IMR-90 (cell line): ENCODE data around the gene DLL4. TPM values are rescaled to one million over a fixed set of nuclear protein-coding genes. Genes with fewer than 3 reads are reported as not detected.

Experiments used
- ATAC-seq: fragments of 200-7000 bp; cut with Tn5 transposase; 2 replicates; pipeline ENCODE4 v1.9.1; 2020; ENCODE audit warnings: low read depth, mild to moderate bottlenecking, moderate library complexity
- BruUV-seq: library from RNA; stranded (reverse); fragments of 400-500 nt; replicated peaks from 2 replicates; lab custom pipeline; 2021; lab: Mats Ljungman, UMichigan
- CTCF ChIA-PET: fragments of 300-600 bp; formaldehyde crosslinking; extraction: SDS; loops from one replicate; lab custom pipeline; 2021; ENCODE audit warnings: antibody characterized with exemption; lab: Yijun Ruan, JAX
- POLR2A ChIA-PET: fragments of 300-600 bp; sonication (Branson Sonifier 250); formaldehyde crosslinking; loops from one replicate; lab custom pipeline; 2022; ENCODE audit warnings: antibody characterized with exemption; ENCODE audit not compliant: unreplicated experiment; lab: Charles Lee
- DNase-seq: peaks from one replicate; pipeline ENCODE4 v3.0.0; 2013
- H2AFZ ChIP-seq: replicated peaks from 2 replicates; pipeline ENCODE3; 2013; ENCODE audit warnings: low read length, mild to moderate bottlenecking; ENCODE audit not compliant: poor library complexity
- H2AK5ac ChIP-seq: 2 replicates; pipeline ENCODE4 v1.6.1; 2013; ENCODE audit warnings: low read depth, low read length, inconsistent platforms
- H2AK9ac ChIP-seq: replicated peaks from 2 replicates; pipeline ENCODE3; 2013; ENCODE audit warnings: mild to moderate bottlenecking, low read depth, low read length, moderate library complexity; ENCODE audit not compliant: poor library complexity
- H2BK120ac ChIP-seq: 2 replicates; pipeline ENCODE4 v1.6.1; 2013; ENCODE audit warnings: low read depth, low read length, inconsistent platforms
- H2BK15ac ChIP-seq: 3 replicates; pipeline ENCODE4 v1.6.1; 2013; ENCODE audit warnings: low read depth, low read length, inconsistent platforms
- H2BK20ac ChIP-seq: 2 replicates; pipeline ENCODE4 v1.6.1; 2013; ENCODE audit warnings: low read depth, mild to moderate bottlenecking, inconsistent platforms, low read length, moderate library complexity
- H2BK5ac ChIP-seq: 2 replicates; pipeline ENCODE4 v1.6.1; 2013; ENCODE audit warnings: mild to moderate bottlenecking, low read depth, low read length, inconsistent platforms; ENCODE audit not compliant: poor library complexity, severe bottlenecking
- H3K14ac ChIP-seq: replicated peaks from 2 replicates; pipeline ENCODE4 v1.6.1; 2013; ENCODE audit warnings: low read depth, low read length, inconsistent platforms
- H3K18ac ChIP-seq: 2 replicates; pipeline ENCODE4 v1.6.1; 2013; ENCODE audit warnings: low read depth, low read length, control low read depth
- H3K23ac ChIP-seq: 2 replicates; pipeline ENCODE4 v1.6.1; 2013; ENCODE audit warnings: low read depth, low read length, inconsistent platforms
- H3K27ac ChIP-seq: 2 replicates; pipeline ENCODE4 v1.5.1; 2013; ENCODE audit warnings: mild to moderate bottlenecking, control low read depth, low read length; ENCODE audit not compliant: insufficient read depth
- H3K27me3 ChIP-seq: 2 replicates; pipeline ENCODE4 v1.6.1; 2013; ENCODE audit warnings: low read length; ENCODE audit not compliant: control insufficient read depth, insufficient read depth
- H3K36me3 ChIP-seq: 2 replicates; pipeline ENCODE4 v1.6.1; 2013; ENCODE audit warnings: low read length, mixed read lengths; ENCODE audit not compliant: control insufficient read depth, insufficient read depth
- H3K4ac ChIP-seq: 2 replicates; pipeline ENCODE4 v1.6.1; 2013; ENCODE audit warnings: low read depth, low read length, inconsistent platforms
- H3K4me1 ChIP-seq: 2 replicates; pipeline ENCODE4 v1.6.1; 2013; ENCODE audit warnings: low read length, mixed read lengths; ENCODE audit not compliant: control insufficient read depth, insufficient read depth
- H3K4me2 ChIP-seq: 2 replicates; pipeline ENCODE4 v1.6.1; 2013; ENCODE audit warnings: low read depth, mild to moderate bottlenecking, control low read depth, low read length, moderate library complexity
- H3K4me3 ChIP-seq: 2 replicates; pipeline ENCODE4 v1.5.1; 2013; ENCODE audit warnings: low read depth, mild to moderate bottlenecking, control low read depth, low read length, moderate library complexity; ENCODE audit not compliant: insufficient read depth
- H3K56ac ChIP-seq: 2 replicates; pipeline ENCODE4 v1.6.1; 2013; ENCODE audit warnings: low read length, inconsistent platforms; ENCODE audit not compliant: insufficient read depth; ENCODE audit errors: extremely low read depth
- H3K79me1 ChIP-seq, 2 experiments: 2 replicates each; pipeline ENCODE4 v1.6.1; 2013; ENCODE audit warnings: low read length in 2 of 2, inconsistent platforms in 1 of 2, low read depth in 1 of 2
- H3K9ac ChIP-seq: 2 replicates; pipeline ENCODE4 v1.6.1; 2013; ENCODE audit warnings: low read depth, low read length, control low read depth
- H3K9me1 ChIP-seq: 2 replicates; pipeline ENCODE4 v1.6.1; 2013; ENCODE audit warnings: low read length, inconsistent platforms; ENCODE audit not compliant: insufficient read depth
- H3K9me3 ChIP-seq: 2 replicates; pipeline ENCODE4 v1.6.1; 2013; ENCODE audit warnings: low read length; ENCODE audit not compliant: control insufficient read depth, insufficient read depth
- H4K20me1 ChIP-seq: 2 replicates; pipeline ENCODE4 v1.6.1; 2013; ENCODE audit warnings: low read length, inconsistent platforms; ENCODE audit not compliant: insufficient read depth
- H4K5ac ChIP-seq: 2 replicates; pipeline ENCODE4 v1.6.1; 2013; ENCODE audit warnings: mild to moderate bottlenecking, low read depth, low read length, control low read depth
- H4K8ac ChIP-seq, 2 experiments: 2 replicates each; pipeline ENCODE4 v1.6.1; 2013; ENCODE audit warnings: low read depth in 2 of 2, low read length in 2 of 2, control low read depth in 1 of 2, inconsistent platforms in 1 of 2
- H4K91ac ChIP-seq: 2 replicates; pipeline ENCODE4 v1.6.1; 2013; ENCODE audit warnings: low read depth, low read length, inconsistent platforms; ENCODE audit not compliant: insufficient read depth
- CHD1 ChIP-seq: IDR thresholded peaks from 2 replicates; pipeline ENCODE4 v1.6.1; 2012; ENCODE audit warnings: low read depth, low read length, improper control_type of control experiment
- CTCF ChIP-seq: conservative IDR thresholded peaks from 2 replicates; pipeline ENCODE4 v1.5.1; 2012; ENCODE audit warnings: mild to moderate bottlenecking, low read depth, low read length, improper control_type of control experiment
- POLR2A ChIP-seq: IDR thresholded peaks from 2 replicates; pipeline ENCODE4 v1.6.1; 2012; ENCODE audit warnings: mild to moderate bottlenecking, low read depth, low read length
- RCOR1 ChIP-seq: IDR thresholded peaks from 2 replicates; pipeline ENCODE4 v1.6.1; 2012; ENCODE audit warnings: mild to moderate bottlenecking, low read length, improper control_type of control experiment; ENCODE audit not compliant: insufficient replicate concordance
- RFX5 ChIP-seq: IDR thresholded peaks from 2 replicates; pipeline ENCODE4 v1.8.0; 2012; ENCODE audit warnings: low read depth, mild to moderate bottlenecking, low read length, moderate library complexity
- WGBS, 2 experiments: methylation state at CpG; one replicate each; pipeline versions ENCODE4 v1.1.5 to v1.1.7; 2013; ENCODE audit warnings: missing lambda C conversion rate in 2 of 2; ENCODE audit not compliant: insufficient read length in 1 of 2; ENCODE audit errors: extremely low coverage in 2 of 2; 5-methylcytosine and 5-hydroxymethylcytosine counted together
- dilution Hi-C: fragments of 300-500 bp; cut with HindIII; formaldehyde crosslinking; loops from one replicate; pipeline ENCODE4 v1.14.3; 2018; ENCODE audit warnings: low sequenced_read_pairs; ENCODE audit not compliant: unreplicated experiment
- in situ Hi-C: fragments of 300-500 bp; cut with MboI; formaldehyde crosslinking; loops from 3 replicates; pipeline ENCODE4 v1.14.3; 2019; ENCODE audit warnings: low sequenced_read_pairs, inconsistent platforms, mixed read lengths
- intact Hi-C: fragments of 100-400 bp; cut with micrococcal nuclease; formaldehyde crosslinking; loops from 2 replicates; pipeline ENCODE4 v1.10.0; 2022
- polyA plus RNA-seq, 3 experiments: library from polyadenylated mRNA; depleted of rRNA; stranded (reverse); fragments of >200 nt; gene quantifications; 2 replicates each; pipeline ENCODE4 v1.2.3, GENCODE V29; 2012; ENCODE audit warnings: low replicate concordance in 1 of 3
- total RNA-seq: library from RNA; depleted of rRNA; stranded (reverse); fragments of >200 nt; gene quantifications from 2 replicates; pipeline ENCODE4 v1.2.3, GENCODE V29; 2012

Gene DLL4
- total and polyA plus RNA-seq, 2 of the 4 experiments (the other 2 are of a cell fraction): 1.8 to 3.4 TPM

GRCh38 chr15:40914486-40914885 is 14.7 kb upstream of the DLL4 start:
- BruUV-seq: no TSS peak
- Histone ChIP-seq H3K4ac (no peak overlapping the region), H3K79me1 (no peaks in the 10 kb centered on the region), H3K27me3 (no peaks in the 10 kb centered on the region), H3K18ac (no peak overlapping the region), H2AFZ (peak overlapping the region; percentile 41), H3K56ac (no peak overlapping the region), H2BK15ac (no peak overlapping the region), H3K4me1 (peaks cover 4% of the 10 kb centered on the region; the same call in 1 of the 2 replicates), H4K20me1 (no peaks in the 10 kb centered on the region), H3K9me3 (no peaks in the 10 kb centered on the region), H2AK9ac (no peak overlapping the region), H3K9me1 (peaks cover 4% of the 10 kb centered on the region), H3K9ac (no peak overlapping the region), H4K91ac (no peak overlapping the region), H2BK20ac (no peak overlapping the region), H3K23ac (no peak overlapping the region), H2AK5ac (no peak overlapping the region), H2BK120ac (no peak overlapping the region), H2BK5ac (no peak overlapping the region), H3K27ac (no peak overlapping the region), H3K4me2 (no peak overlapping the region), H3K14ac (no peak overlapping the region), H4K8ac (no peak overlapping the region), H3K4me3 (no peak overlapping the region), H3K36me3 (no peaks in the 10 kb centered on the region), H4K5ac (no peak overlapping the region)
- ChIA-PET POLR2A (no interaction called here), CTCF (no interaction called here)
- ATAC-seq: no peak
- no CpG with 5 or more reads among the region's 8 CpGs for WGBS, 2 experiments
- in situ Hi-C loops: no loop called here
- dilution Hi-C loops: no loop called here
- DNase-seq: no peak
- intact Hi-C loops: no loop called here
- TF ChIP-seq POLR2A: no peak
- no peak for TF ChIP-seq CHD1
- 0 out of 2 replicates have a peak, but pooled peaks have one; percentile 1 for TF ChIP-seq CTCF
- no peak for TF ChIP-seq RCOR1
- TF ChIP-seq RFX5: no peak
